NB4 (cell line): ENCODE data around the gene MT4.

Experiments used
- MYC ChIP-seq: IDR thresholded peaks from 2 replicates; pipeline ENCODE4 v1.6.1; 2011; ENCODE audit warnings: low read depth, low read length
- POLR2A ChIP-seq: IDR thresholded peaks from 2 replicates; pipeline ENCODE4 v1.6.1; 2011; ENCODE audit warnings: mild to moderate bottlenecking; ENCODE audit not compliant: insufficient read length; ENCODE audit errors: extremely low read depth
- TF ChIP-seq, protein P1 (sequence below): IDR thresholded peaks from one replicate; pipeline ENCODE4 v1.5.1; 2012; ENCODE audit warnings: low read depth, low read length

- TF ChIP-seq, protein P1, sequence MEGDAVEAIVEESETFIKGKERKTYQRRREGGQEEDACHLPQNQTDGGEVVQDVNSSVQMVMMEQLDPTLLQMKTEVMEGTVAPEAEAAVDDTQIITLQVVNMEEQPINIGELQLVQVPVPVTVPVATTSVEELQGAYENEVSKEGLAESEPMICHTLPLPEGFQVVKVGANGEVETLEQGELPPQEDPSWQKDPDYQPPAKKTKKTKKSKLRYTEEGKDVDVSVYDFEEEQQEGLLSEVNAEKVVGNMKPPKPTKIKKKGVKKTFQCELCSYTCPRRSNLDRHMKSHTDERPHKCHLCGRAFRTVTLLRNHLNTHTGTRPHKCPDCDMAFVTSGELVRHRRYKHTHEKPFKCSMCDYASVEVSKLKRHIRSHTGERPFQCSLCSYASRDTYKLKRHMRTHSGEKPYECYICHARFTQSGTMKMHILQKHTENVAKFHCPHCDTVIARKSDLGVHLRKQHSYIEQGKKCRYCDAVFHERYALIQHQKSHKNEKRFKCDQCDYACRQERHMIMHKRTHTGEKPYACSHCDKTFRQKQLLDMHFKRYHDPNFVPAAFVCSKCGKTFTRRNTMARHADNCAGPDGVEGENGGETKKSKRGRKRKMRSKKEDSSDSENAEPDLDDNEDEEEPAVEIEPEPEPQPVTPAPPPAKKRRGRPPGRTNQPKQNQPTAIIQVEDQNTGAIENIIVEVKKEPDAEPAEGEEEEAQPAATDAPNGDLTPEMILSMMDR: no peak
- TF ChIP-seq POLR2A (no peak), MYC (no peak)
These were observed 50.5 kb downstream of the MT4 start for GRCh38 chr16:56615353-56615752.
